GM18951 (cell line): ENCODE data around the gene ABHD4.

Experiments
- POLR2A ChIP-seq: IDR thresholded peaks from 4 replicates; pipeline ENCODE4 v1.6.1; 2011; ENCODE audit warnings: mild to moderate bottlenecking; ENCODE audit not compliant: insufficient read length, insufficient read depth; ENCODE audit errors: extremely low read depth
- in situ Hi-C: fragments of 300-500 bp; cut with MboI; formaldehyde crosslinking; loops from one replicate; pipeline ENCODE4 v1.12.0; 2022; ENCODE audit warnings: low sequenced_read_pairs, mixed read lengths, inconsistent platforms; ENCODE audit not compliant: unreplicated experiment

The ABHD4 gene

GRCh38 chr14:22653012-22653621, 55.0 kb downstream of the ABHD4 start:
- TF ChIP-seq POLR2A, result no peak
- in situ Hi-C loops, result loop anchor here (5.0 to 10.0 kb wide), 2 partner anchors 81 to 192 kb away; no protein-coding TSS in a partner anchor

GRCh38 chr14:22656226-22656625, 58.1 kb downstream of the ABHD4 start:
- in situ Hi-C loops, result loop anchor here (10.0 kb wide), 1 partner anchor 189 kb away; no protein-coding TSS in a partner anchor
- no peak for TF ChIP-seq POLR2A

DNA sequence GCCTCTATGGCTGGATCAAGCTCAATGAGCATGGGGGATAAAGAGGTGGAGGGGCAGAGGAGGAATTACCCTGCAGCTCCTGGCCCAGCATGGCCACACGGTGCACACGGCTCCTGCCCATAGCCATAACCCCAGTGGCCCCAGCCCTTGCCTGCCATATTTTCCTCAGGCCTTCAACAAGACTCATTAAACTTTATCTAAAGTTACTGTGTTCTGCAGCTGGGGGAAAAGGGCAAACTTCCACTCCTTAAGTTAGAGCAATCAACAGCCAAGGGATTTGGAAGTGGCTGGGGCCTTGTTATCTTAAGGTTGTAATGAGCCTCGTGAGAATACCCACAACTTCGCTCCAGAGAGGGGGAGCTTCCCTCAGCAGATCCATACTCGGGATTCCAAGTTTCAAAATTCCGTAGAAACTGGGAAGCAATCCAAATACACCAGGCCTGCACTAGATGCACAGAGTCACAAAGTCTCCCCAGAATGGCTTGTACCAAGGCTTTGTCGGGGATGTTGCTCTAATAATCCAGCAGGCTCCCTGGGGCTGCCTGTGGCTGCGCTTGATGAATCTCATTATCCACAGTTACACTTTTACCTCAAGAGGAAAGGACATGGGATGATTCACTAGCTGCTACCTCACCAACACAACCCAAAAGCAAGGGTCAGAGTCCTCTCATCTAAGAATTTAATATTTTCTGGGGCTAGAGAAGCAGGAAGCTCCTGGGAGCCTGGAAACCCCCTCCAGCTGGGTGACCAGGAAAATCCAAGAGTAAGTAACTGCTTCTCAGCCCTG, 59.0 kb downstream of the ABHD4 start:
- in situ Hi-C loops, result loop anchor here (10.0 kb wide), 1 partner anchor 188 kb away; no protein-coding TSS in a partner anchor
- no peak for TF ChIP-seq POLR2A

DNA sequence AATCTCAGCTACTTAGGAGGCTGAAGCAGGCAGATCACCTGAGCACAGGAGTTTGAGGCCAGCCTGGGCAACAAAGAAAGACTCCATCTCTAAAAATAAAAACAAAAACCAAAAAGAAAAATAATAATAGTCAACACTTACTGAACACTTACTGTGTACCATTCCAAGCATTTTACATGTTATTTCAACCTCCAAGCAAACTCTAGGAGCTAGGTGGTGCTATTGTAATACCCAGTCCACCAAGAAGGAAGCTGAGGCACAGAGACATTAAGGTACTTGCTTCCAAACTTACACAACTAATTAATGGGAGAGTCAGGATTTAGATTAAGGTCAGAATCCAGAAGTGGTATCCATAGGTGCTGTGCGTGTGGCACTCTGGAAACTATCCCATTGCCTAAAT, 59.8 kb downstream of the ABHD4 start:
- in situ Hi-C loops, result loop anchor here (10.0 kb wide), 1 partner anchor 187 kb away; no protein-coding TSS in a partner anchor
- TF ChIP-seq POLR2A, result no peak

DNA sequence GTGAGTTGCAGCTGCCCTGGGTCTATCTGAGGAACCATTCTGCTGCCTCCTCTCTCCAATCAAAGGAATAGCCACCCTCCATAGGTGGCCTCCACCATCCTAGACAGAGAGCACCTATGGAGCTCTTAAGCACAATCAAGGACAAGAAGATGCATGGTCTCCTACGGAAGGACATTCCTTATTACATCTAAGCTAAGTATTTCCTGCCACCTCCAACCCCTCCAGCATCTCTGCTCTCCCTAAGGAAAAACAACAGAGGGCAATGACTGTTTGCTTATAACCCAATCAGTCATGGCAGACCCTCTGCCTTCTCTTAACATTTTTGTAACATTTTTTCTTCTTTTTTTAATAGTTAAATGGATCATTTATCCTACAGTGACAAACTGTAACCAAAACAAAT, 60.8 kb downstream of the ABHD4 start:
- no peak for TF ChIP-seq POLR2A
- in situ Hi-C loops, result loop anchor here (10.0 kb wide), 1 partner anchor 186 kb away; no protein-coding TSS in a partner anchor

- in situ Hi-C loops, result no loop called here
- TF ChIP-seq POLR2A, result no peak
Measured at GRCh38 chr14:22660654-22661053, 62.6 kb downstream of the ABHD4 start.
